HepG2 (cell line): ENCODE results near the gene PDSS2. TPM values are rescaled to one million over a fixed set of nuclear protein-coding genes. Genes with fewer than 3 reads are reported as not detected.

Experiments used
- AHDC1 ChIP-seq: sonication (generic); formaldehyde crosslinking; IDR thresholded peaks from 2 replicates; pipeline ENCODE4 v1.5.1; 2020; ENCODE audit warnings: mild to moderate bottlenecking, missing genetic modification reagents, borderline replicate concordance
- ARID3A ChIP-seq: IDR thresholded peaks from 2 replicates; pipeline ENCODE4 v1.6.1; 2012; ENCODE audit warnings: low read depth, low read length, improper control_type of control experiment
- ARID5B ChIP-seq: IDR thresholded peaks from 2 replicates; pipeline ENCODE4 v1.4.0; 2020; ENCODE audit warnings: mild to moderate bottlenecking, missing genetic modification reagents
- FOXA3 ChIP-seq: IDR thresholded peaks from 2 replicates; pipeline ENCODE4 v1.6.1; 2016; ENCODE audit warnings: missing genetic modification reagents, missing compliant biosample characterization
- FOXP1 ChIP-seq, 2 experiments: fragments of 450-650 bp in 1 of 2; IDR thresholded peaks; 2 replicates each; pipeline ENCODE4 v1.6.1; 2017 to 2018; ENCODE audit warnings: antibody characterized with exemption in 1 of 2
- GATAD2A ChIP-seq: IDR thresholded peaks from 2 replicates; pipeline ENCODE4 v1.6.1; 2016
- PPARG ChIP-seq: conservative IDR thresholded peaks from 2 replicates; pipeline ENCODE4 v1.6.1; 2016; ENCODE audit warnings: missing biosample characterization, missing genetic modification reagents
- RBM22 ChIP-seq: fragments of 200-400 bp; formaldehyde crosslinking; optimal IDR thresholded peaks from 2 replicates; pipeline ENCODE3; 2017; ENCODE audit warnings: mild to moderate bottlenecking, low read length, moderate library complexity
- RFX1 ChIP-seq: fragments of 450-650 bp; IDR thresholded peaks from 2 replicates; pipeline ENCODE4 v1.6.1; 2017
- RXRA ChIP-seq: sonication (generic); formaldehyde crosslinking; IDR thresholded peaks from 2 replicates; pipeline ENCODE4 v1.5.1; 2020; ENCODE audit warnings: missing genetic modification reagents
- SKIL ChIP-seq: sonication (generic); formaldehyde crosslinking; IDR thresholded peaks from 2 replicates; pipeline ENCODE4 v1.8.0; 2022; ENCODE audit warnings: missing genetic modification reagents, mild to moderate bottlenecking, moderate library complexity, borderline replicate concordance
- SOX5 ChIP-seq: IDR thresholded peaks from 2 replicates; pipeline ENCODE4 v1.6.1; 2016; ENCODE audit warnings: borderline replicate concordance
- TEAD3 ChIP-seq: optimal IDR thresholded peaks from 2 replicates; pipeline ENCODE3; 2016; ENCODE audit warnings: borderline replicate concordance
- ZNF343 ChIP-seq: sonication (generic); formaldehyde crosslinking; IDR thresholded peaks from 2 replicates; pipeline ENCODE4 v1.4.0; 2020; ENCODE audit warnings: mild to moderate bottlenecking, missing genetic modification reagents
- ZNF432 ChIP-seq: sonication (generic); formaldehyde crosslinking; IDR thresholded peaks from 2 replicates; pipeline ENCODE4 v1.5.0; 2020; ENCODE audit warnings: missing genetic modification reagents, mild to moderate bottlenecking, borderline replicate concordance
- ZNF567 ChIP-seq: sonication (generic); formaldehyde crosslinking; IDR thresholded peaks from 2 replicates; pipeline ENCODE4 v1.8.1; 2023; ENCODE audit warnings: mild to moderate bottlenecking, missing genetic modification reagents, borderline replicate concordance
- ZNF737 ChIP-seq: sonication (generic); formaldehyde crosslinking; IDR thresholded peaks from 2 replicates; pipeline ENCODE4 v1.5.0; 2020; ENCODE audit warnings: missing genetic modification reagents, mild to moderate bottlenecking, borderline replicate concordance
- polyA plus RNA-seq, 8 experiments: library from polyadenylated mRNA; depleted of rRNA in 3 of 8; stranded (reverse) in 7 of 8; unstranded in 1 of 8; fragments of >200 nt; fragmentation: Illumina TruSeq in 4 of 8; extraction: Trizol in 4 of 8; gene quantifications; 2 replicates each; pipeline versions ENCODE4 v1.2.1 to v1.2.3, GENCODE V29; 2011 to 2016; ENCODE audit warnings: low read depth in 4 of 8, missing spikeins in 1 of 8, mixed read lengths in 1 of 8; ENCODE audit not compliant: insufficient read depth in 1 of 8
- total RNA-seq, 5 experiments: library from RNA; depleted of rRNA; stranded (reverse); fragments of >200 nt; fragmentation: Illumina TruSeq; extraction: Trizol; gene quantifications; 2 replicates each; pipeline ENCODE4 v1.2.3, GENCODE V29; 2016; ENCODE audit warnings: low read depth in 1 of 5

The PDSS2 gene
- total and polyA plus RNA-seq, 2 of the 13 experiments (the other 11 are each of a cell fraction or from before 2014, with no cell fraction given) = 16.2 to 17.0 TPM

- TF ChIP-seq AHDC1 (CRISPR knock-in tag) (0 out of 2 replicates have a peak, but pooled peaks have one; percentile 26), FOXA3 (CRISPR knock-in tag) (peak; percentile 49; the same call in 1 of the 2 replicates), ZNF343 (CRISPR knock-in tag) (no peak), ZNF737 (CRISPR knock-in tag) (no peak), ARID3A (peak; percentile 89), TEAD3 (CRISPR knock-in tag) (peak; percentile 46), ARID5B (peak; percentile 74; the same call in 1 of the 2 replicates), GATAD2A (peak; percentile 58), ZNF432 (no peak), FOXP1 (IDR thresholded peaks at IDR 0.05) (no peak), FOXP1 (CRISPR knock-in tag; IDR thresholded peaks at IDR 0.05) (peak; percentile 17; the same call in 1 of the 2 replicates), SKIL (no peak), RXRA (CRISPR knock-in tag) (no peak), PPARG (CRISPR knock-in tag) (0 out of 2 replicates have a peak, but pooled peaks have one; percentile 13), SOX5 (CRISPR knock-in tag) (peak; percentile 84; the same call in 1 of the 2 replicates), RFX1 (no peak), RBM22 (no peak), ZNF567 (CRISPR knock-in tag) (no peak)
These were observed 144.8 kb downstream of the PDSS2 start (continued) for GRCh38 chr6:107314531-107314939.
